ENCODE measurements around the gene CHSY1.
A peak's percentile ranks its signal among the peaks of the same experiment; 100 is the strongest.

The CHSY1 gene

GRCh38 chr15:101194546-101195125 is 57.2 kb downstream of the CHSY1 start:
- in situ Hi-C loops (cut with HindIII; ENCODE audit: low pct_unique_long_range_greater_than_20kb, low sequenced_read_pairs): no loop called here
- TF ChIP-seq JUND (IDR thresholded peaks at IDR 0.05; ENCODE audit: low read depth): no peak
- no peak for DNase-seq (ENCODE audit: low read depth in 1 of 2, low spot score in 1 of 2)

- no peak for TF ChIP-seq JUND (IDR thresholded peaks at IDR 0.05; ENCODE audit: low read depth)
- in situ Hi-C loops (cut with HindIII; ENCODE audit: low pct_unique_long_range_greater_than_20kb, low sequenced_read_pairs): no loop called here
- DNase-seq (ENCODE audit: low read depth in 1 of 2, low spot score in 1 of 2): no peak
These were observed 57.9 kb downstream of the CHSY1 start for GRCh38 chr15:101193806-101194545.

- in situ Hi-C loops (cut with HindIII; ENCODE audit: low pct_unique_long_range_greater_than_20kb, low sequenced_read_pairs): no loop called here
- peak in 1 of 2 experiments; percentile 63 for DNase-seq (ENCODE audit: low read depth in 1 of 2, low spot score in 1 of 2)
- TF ChIP-seq JUND (IDR thresholded peaks at IDR 0.05; ENCODE audit: low read depth): no peak
These were observed 58.7 kb downstream of the CHSY1 start for GRCh38 chr15:101193120-101193644.

- DNase-seq (ENCODE audit: low read depth in 1 of 2, low spot score in 1 of 2): no peak
- TF ChIP-seq JUND (IDR thresholded peaks at IDR 0.05; ENCODE audit: low read depth): no peak
- in situ Hi-C loops (cut with HindIII; ENCODE audit: low pct_unique_long_range_greater_than_20kb, low sequenced_read_pairs): no loop called here
These were observed 59.8 kb downstream of the CHSY1 start for GRCh38 chr15:101192081-101192480.

GRCh38 chr15:101191242-101191641 is 60.6 kb downstream of the CHSY1 start:
- DNase-seq (ENCODE audit: low read depth in 1 of 2, low spot score in 1 of 2): no peak
- TF ChIP-seq JUND (IDR thresholded peaks at IDR 0.05; ENCODE audit: low read depth): no peak
- in situ Hi-C loops (cut with HindIII; ENCODE audit: low pct_unique_long_range_greater_than_20kb, low sequenced_read_pairs): no loop called here

GRCh38 chr15:101190092-101190595 is 61.7 kb downstream of the CHSY1 start:
- no peak for TF ChIP-seq JUND (IDR thresholded peaks at IDR 0.05; ENCODE audit: low read depth)
- DNase-seq (ENCODE audit: low read depth in 1 of 2, low spot score in 1 of 2): no peak
- in situ Hi-C loops (cut with HindIII; ENCODE audit: low pct_unique_long_range_greater_than_20kb, low sequenced_read_pairs): no loop called here

- TF ChIP-seq JUND (IDR thresholded peaks at IDR 0.05; ENCODE audit: low read depth): no peak
- DNase-seq (ENCODE audit: low read depth in 1 of 2, low spot score in 1 of 2): no peak
- in situ Hi-C loops (cut with HindIII; ENCODE audit: low pct_unique_long_range_greater_than_20kb, low sequenced_read_pairs): no loop called here
These were observed 62.3 kb downstream of the CHSY1 start for GRCh38 chr15:101189409-101190091.

GRCh38 chr15:101188637-101189408 is 63.0 kb downstream of the CHSY1 start:
- TF ChIP-seq JUND (IDR thresholded peaks at IDR 0.05; ENCODE audit: low read depth): no peak
- in situ Hi-C loops (cut with HindIII; ENCODE audit: low pct_unique_long_range_greater_than_20kb, low sequenced_read_pairs): no loop called here
- no peak for DNase-seq (ENCODE audit: low read depth in 1 of 2, low spot score in 1 of 2)

GRCh38 chr15:101187820-101188636 is 63.8 kb downstream of the CHSY1 start:
- DNase-seq (ENCODE audit: low read depth in 1 of 2, low spot score in 1 of 2): no peak
- in situ Hi-C loops (cut with HindIII; ENCODE audit: low pct_unique_long_range_greater_than_20kb, low sequenced_read_pairs): no loop called here
- TF ChIP-seq JUND (IDR thresholded peaks at IDR 0.05; ENCODE audit: low read depth): no peak

- no peak for DNase-seq (ENCODE audit: low read depth in 1 of 2, low spot score in 1 of 2)
- TF ChIP-seq JUND (IDR thresholded peaks at IDR 0.05; ENCODE audit: low read depth): no peak
- in situ Hi-C loops (cut with HindIII; ENCODE audit: low pct_unique_long_range_greater_than_20kb, low sequenced_read_pairs): no loop called here
These were observed 66.1 kb downstream of the CHSY1 start for GRCh38 chr15:101185770-101186169.

- no peak for TF ChIP-seq JUND (IDR thresholded peaks at IDR 0.05; ENCODE audit: low read depth)
- no peak for DNase-seq (ENCODE audit: low read depth in 1 of 2, low spot score in 1 of 2)
- in situ Hi-C loops (cut with HindIII; ENCODE audit: low pct_unique_long_range_greater_than_20kb, low sequenced_read_pairs): no loop called here
These were observed 66.5 kb downstream of the CHSY1 start for GRCh38 chr15:101185336-101185735.

All from T47D (cell line).